ENCODE data around the gene P3H1.

P3H1 gene

DNA sequence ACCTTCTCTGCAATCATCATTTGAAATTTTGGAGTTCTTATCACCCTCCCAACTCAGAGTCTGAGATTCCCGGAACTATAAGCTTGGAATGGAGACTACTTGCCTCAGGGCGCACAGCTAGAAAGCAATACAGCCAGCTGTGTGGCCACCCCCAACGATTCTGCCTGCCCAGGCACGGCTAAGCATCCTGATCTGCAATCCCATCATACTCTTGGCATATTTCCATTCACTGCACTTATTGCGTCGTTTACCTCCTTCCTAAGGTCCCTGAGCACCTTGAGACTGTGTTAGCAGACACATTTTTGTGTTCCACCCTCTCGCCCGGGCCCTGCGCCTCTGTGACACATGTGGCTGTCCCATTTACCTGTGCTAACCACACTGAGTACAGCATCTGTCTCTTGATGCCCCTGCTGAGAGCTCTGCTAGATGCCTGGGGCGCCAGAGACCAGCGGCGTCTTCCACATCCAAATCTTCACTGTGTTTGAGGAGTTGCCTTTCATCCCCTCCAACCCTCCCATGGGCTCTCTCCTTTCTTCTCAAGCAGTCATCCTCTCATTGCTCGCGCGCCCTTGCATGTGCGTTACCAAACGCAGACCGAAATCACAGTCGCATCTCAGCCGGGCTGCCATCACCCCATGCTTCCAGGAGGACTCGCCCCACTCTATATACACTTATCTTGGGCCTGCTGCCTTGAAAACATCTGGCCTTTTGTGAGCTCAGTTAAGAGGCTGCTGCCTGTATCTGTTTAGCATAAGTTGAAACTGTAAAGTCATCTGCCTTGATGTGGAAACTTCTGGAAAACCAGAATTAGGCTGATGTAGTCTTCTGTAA, 23.3 kb downstream of the P3H1 start:
- DNase-seq, result peak; percentile 76

DNA sequence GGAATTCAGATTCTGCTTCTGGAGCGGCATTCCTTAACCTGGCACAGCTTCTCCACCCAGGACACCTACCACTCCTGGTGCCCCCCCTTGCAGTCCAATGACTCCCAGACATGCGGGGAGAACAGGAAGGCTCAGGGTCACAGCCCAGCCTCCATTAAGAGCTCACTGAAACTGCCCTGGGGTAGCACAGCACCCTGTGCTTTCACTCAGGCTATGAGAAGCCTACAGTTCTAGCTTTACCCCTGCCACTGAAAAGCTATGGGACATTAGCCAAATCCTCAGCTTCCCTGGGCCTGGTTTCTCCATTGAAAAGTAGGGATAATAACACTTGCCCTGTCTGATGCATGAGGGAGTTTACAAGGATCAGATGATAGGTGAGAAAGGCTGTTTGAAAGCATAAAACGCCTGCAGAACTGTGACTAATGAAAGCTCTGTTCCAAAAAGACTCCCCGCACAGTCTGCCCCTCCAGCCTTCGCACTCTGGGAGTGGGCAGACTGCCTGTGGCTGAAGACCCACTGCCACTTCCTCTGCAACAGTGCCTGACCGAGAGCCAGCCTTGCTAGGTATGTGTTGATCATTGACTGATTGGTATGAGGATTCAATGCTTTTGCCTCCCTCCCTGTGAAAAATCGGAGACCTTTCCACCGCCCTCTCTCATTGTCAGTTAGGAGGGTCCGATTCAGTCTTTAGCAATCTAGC, 24.1 kb downstream of the P3H1 start:
- peak; percentile 40 for DNase-seq

DNA sequence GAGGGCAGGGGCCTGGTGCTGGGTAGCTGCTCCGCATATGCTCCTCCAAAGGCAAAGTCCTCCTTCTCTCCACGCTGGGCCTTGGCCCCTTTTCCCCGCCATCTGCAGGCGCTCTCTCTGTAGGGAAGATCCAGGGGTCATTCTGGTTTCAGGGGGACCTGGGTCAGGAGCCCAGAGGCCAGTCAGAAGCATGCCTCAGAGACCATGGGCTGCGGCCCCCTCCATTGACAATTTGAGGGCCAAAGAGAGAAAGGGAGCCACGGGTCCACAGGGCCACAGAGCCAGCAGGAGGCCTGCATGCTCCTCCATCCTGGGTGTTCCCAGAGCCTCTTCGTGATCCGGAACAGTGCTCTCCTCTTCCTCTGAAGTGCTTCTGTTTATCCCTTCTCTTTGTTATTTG, 24.7 kb downstream of the P3H1 start:
- no peak for DNase-seq

DNA sequence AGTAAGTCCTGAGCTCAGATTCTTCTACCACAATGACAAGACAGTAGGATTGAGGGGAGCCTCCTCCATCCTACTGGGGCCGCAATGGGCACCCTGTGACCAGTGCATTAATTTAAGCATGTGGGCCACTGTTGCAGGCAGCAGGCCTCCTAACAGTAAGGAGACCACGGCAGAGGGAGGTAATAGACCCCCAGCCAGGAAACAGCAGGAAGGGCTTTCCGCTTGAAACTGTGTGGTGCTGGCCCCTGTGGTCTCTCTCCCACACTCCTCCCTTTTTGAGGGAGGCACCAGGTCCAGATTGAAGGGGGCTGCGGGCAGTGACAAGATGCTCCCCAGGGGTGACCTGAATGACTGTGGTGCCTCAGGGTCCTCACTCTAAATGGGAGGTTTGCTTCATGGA, 25.1 kb downstream of the P3H1 start:
- DNase-seq, result no peak

DNA sequence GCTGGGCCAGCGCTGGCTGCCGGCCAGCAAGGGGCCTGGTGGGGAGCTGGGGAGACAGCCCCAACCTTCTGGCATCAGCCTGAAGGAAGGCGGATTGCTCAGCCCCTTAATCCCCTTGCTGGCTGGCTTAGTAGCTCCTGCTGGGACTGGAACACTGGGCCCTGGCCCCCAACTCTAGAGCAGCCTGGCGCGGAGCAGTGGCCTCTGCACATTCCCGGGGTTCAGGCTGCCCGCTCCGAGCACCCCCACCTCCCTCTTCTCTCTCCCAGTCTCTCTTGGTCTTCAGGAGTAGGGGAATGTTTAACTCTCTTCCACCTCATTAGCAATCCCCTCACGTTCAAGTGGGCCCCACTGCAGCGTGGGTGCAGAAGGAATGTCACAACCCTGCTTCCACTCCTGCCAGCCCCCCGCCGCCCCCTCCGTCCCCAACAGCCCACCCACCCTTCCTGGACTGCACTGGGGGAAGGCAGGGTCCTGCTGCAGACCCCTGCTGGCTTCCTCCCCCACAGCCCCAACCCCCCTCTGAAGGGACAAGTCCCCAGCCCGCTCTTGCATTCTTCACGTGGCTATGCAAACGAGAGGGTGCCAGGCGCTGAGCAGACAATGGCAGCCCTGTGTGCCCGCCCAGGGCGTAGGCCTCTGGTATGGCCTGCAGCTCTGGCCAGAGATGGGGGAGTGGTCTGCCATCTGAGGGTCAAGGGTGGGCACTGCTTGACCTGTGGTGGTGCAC, 25.8 kb downstream of the P3H1 start:
- no peak for DNase-seq

DNA sequence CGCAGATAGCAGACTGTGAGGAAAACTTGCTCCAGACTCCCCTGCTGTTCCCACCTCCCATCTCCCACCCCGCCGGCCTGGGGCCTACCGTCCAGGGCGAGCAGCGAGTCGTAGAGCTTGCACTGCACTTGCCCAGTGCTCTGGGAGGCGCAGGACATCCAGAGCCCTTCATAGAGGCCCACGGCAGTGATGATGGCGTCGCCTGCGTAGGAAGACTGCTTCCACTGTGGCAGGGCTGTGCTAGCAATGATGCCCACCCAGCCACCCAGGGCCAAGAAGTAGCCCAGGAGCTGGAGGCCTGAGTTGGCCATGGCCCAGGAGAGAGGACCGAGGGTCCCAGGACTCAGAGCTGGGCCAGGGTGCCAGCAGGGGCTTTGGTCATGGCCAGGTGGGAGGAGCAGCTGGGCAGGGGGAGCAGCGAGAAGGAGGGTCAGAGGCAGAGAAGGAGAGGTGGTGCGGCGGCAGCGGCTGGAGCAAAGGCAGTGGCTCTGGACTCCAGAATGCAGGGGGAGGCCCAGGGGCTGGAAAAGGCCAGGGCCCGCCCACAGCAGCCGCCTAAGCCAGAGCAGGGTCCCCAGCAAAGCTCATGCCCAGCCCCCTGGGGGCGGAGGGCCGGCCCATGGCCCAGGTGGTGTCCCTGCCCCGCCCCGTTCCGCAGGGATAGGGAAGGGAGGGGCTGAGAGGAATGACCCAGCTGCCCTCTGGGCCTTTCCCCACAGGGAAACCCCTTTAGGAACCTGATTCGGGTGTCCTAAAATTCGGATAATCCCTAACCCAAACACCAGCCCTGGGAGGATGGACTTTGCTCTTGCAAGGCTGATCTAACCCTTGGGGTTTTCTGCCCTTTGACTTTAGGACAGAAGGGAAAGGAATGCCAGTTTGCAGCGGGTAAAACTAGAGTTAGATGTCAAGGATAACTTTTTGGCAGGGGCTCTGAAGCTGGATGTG, 26.8 kb downstream of the P3H1 start, which contains the start of gene CLDN19:
Gene CLDN19 (minus strand): TSS at position 484 of the 948 bp plus-strand sequence. CDS start 173 bp downstream, at position 311.
- no peak for DNase-seq

DNA sequence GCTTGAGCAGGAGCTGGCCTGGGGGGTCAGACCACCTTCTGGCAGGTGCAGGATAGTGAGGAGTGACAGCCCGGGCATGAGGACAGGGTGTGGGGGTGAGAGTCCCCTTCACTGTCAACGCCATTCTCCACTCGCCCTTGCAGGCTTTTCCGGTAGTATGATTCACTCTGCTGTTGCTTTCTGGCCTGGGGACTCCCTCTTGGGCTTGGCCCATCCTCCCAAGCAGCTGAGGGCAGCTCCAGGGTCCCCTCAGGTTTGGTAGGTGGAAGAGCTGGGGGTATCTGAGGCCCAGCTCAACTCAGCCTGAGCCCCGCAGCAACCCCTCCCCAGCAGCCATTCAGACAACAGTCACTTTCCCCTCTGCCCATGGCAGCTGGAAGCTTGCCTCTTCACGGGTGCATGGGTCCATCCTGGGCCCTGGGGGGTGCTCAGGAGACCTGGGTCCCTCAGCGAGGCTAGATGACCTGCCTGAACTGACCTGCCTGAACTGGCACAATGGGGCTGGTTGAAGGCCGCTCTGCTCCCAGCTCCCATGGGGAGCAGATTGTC, 28.1 kb downstream of the P3H1 start:
- DNase-seq, result no peak

DNA sequence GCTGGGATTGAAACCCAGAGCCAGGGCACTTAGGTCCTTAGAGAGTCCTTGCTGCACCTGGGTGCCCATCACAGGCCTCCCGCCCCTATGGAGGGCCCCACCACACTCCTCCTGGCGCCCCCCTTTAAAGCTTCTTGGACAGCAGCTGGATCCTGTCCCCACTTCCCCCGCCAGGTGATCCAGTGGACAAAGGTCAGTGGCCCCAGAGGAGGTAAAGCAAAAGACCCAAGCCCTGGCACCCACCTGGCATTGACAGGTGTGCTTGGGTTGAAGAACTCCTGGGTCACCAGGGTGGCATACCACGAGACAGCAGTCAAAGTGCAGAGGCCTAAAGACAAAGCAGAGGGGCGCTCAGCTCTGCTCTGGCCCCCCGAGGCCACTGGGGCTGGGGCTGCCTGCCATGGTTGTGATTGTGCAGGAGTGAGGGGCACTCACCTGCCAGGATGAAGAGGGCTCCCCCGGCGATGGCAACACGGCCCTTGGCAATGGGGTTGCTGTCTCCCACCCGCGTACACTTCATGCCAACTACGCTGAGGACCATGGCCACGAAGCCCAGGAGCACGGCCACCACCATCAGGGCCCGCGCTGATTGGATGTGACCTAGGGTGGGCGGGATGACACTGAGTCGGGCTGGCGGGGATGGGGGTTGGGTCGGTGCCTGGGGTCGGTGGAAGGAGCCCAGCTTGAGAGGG, 28.7 kb downstream of the P3H1 start:
- DNase-seq, result no peak

DNA sequence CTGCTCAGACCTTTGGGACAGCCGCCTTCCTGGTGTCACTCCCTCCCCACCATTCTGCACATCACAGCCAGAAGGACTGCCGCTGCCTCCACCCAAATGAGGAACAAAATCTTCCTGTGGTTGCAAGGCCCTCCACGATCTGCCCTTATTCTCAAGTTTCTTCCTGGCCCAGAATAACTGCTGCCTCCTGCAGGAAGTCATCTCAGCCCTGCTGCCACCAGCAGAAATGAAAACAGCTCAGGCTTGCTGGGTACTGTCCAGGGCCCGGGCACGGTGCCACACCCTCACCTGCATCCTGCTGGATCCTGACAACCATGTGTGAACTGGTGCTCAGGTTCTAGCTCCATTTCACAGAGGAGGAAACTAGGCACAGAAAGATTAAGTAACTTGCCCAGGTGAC, 29.6 kb downstream of the P3H1 start:
- peak; percentile 30 for DNase-seq

DNA sequence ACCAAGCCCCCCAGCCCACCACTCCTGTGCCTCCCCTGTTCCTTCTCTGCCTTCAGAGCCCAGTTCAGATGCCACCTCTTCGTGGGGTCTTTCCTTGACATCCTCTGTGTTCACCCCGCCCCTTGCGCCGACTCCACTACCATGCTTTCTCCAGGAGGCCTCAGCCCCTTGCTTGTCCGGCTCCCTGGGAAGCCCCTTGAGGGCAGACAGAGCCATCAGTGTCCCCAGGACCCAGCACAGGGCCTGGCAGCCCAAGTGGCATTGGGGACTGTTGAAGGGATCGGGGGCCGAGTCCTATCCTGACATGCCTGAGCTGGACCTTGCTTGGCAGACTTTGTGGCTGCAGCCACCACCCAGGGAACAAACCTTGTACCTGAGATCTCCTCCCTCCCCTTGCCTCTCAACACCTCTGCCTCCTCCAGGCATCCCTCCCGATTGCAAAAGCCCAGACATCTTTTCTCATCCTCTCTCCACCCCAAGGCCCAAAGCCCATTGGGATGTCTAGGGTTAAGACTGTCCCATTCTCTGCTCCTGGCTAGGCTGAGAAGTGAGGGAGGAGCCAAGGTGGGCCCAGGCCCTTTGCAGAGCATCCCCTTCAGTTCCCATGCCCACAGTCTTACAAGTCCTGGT, 30.1 kb downstream of the P3H1 start:
- DNase-seq, result no peak

DNA sequence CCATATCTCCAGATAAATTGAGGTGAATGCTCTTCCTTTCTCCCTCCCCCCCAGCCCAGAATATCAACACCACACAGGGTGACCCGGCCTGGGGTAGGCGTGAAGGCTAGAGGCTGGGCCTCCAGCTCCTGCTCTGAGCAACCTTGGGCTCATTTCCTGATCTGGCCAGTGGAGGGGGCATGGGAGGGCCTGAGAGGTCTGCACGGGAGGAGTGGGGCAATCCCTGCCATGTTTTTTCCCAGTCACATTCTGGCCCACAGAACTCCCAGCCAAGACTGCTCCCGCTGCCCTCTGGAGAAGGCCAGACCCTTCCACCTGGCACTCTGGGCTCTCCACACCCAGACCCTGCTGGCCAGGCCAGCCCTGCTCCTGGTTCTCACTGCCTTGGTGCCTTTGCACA, 30.7 kb downstream of the P3H1 start:
- DNase-seq, result peak; percentile 23

DNA sequence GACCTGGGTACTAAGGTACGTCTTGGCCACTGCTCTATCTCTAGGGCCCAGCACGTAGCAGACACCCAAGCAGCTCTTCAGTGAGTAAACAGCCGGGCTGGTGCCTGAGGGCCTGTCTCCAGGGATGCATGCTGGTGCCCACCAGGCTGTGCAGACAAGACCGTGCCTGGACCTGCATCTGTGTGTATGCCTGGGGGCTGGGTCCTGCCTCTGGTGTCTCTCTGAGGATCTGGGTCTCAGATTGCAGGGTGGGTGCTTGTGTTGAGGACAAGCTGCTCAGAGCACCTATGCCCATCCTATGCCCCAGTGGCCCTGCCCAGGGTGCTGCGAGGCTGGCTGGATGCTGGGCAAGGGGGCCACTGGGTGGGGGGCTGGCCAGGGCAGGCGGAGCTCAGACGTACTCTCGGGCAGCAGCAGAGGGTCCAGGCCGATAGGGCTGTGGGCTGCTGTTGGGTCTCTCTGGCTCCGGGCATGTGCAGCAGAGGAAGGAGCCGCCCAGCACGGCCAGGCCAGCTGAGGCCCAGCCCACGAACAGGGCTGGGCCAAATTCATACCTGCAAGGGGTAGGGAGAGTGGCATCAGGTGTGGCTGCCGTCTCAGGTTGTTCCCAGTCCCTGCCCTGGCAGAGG, 31.2 kb downstream of the P3H1 start:
- peak; percentile 69 for DNase-seq

DNA sequence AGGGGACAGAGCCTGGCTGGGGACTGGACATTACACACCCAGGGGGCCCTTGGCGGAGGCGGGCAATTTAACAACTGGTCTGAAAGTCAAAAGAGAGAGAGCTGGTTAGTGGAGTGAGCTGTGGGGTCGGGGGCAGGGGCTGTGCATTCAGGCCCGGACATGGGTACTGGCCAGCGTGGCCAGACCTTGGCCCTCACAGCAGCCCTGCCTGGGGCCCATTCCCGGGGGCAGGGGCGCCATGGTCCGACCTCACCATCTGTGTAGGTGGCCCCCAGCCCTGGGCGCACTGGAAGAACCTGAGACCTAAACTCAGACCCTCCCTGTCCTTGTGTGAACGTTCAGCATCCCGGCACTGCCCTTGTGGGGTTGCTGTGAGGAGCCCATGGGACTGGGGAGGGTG, 31.8 kb downstream of the P3H1 start:
- no peak for DNase-seq

DNA sequence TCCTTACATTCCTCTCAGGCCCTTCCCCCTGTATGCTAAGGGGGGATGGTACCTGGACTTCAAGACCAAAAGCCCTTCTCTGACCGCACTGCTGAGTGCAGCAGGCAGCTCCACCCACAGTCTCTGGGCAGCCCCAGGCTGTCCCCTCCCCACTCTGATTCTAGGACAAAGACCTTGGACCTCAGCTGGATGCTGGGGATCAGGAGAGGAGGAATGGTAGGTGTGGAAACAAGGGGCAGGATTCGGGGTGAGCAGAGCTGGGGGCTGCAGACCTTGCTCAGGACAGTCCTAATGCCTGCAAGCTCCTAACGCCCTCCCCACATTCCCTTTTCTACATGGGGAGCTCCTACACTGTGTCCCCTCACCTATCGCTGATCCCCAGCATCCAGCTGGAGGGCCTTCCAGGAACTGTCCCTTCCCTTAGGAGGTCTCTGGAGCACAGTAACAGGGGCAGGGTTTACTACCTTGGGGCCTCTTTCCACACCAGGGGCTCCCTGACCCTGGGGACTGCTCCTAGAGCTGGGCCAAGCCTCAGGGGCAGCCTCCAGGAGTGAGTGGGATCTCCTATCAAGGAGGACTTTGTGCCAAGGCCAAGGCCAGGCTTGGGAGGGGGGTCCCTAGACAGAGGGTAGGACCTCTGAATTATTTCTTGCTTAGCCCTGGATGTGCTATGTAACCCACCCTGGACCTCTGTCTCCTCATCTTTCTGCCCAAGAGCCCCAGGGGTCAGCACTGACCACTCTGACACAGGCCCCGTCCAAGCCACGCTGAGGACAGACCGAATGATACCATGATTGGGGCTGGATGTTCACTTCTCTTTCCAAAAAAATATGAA, 32.4 kb downstream of the P3H1 start:
- no peak for DNase-seq

DNA sequence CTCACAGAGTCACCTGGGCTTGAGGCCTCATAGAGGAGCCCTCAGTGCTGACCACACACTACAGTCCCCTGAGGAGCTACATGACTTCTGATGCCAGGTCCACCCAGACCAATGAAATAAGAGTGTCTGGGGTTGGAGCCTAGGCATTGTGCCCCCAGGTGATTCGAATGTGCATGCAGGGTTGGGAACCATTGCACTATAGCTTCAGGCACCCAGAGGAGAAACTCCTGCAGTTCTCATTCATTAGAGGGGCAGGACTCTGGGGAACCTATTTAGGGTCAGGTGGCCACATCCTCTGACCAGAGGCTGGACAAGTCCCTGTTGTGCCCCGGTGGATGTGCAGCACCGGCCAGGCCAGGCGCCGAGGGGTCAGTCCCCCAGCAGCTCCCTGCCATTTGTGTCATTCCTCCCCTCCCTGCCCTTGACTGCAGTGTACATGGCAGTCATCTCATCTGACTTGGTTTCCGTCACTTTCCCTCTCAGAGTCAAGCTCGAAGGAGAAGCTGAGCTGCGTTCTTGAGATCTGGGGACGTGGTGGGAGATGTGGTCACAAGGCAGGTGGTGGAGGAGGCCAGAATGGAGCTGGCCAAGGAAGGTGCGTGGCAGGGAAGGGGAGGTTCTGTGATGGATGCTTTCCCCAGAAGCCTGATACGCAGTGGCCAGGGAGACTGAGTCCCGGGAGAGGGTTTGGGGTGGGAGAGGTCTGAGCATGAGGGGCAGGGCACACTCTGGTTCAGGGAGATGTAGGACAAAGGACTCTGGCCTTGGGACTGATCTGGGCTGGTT, 33.2 kb downstream of the P3H1 start:
- no peak for DNase-seq

DNA sequence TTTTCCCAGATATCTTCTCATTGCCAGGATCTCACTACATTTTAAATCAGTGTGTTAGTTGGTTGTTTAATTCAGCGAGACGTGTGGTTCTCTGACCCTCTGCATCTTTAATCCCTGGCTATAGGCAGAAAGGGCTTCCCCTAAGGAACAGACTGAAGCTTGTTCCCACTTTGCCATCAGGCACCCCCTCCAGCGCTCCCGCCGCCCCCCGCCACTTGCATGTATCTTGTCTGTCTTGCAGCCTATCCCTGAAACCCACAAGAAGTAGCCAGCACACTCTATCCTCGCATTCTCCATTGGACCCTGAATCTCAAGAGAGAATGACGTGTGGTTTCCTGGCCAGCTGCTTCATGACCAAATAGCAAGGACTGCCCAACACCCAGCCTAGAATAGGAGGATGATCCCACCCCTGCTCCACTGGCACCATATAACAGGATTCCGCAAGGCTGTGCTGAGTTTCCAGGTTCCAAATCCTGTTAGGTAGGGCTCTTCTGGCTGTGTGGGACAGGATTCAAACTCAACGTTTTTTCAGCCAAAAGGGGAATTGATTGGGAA, 34.6 kb downstream of the P3H1 start:
- DNase-seq, result no peak

DNA sequence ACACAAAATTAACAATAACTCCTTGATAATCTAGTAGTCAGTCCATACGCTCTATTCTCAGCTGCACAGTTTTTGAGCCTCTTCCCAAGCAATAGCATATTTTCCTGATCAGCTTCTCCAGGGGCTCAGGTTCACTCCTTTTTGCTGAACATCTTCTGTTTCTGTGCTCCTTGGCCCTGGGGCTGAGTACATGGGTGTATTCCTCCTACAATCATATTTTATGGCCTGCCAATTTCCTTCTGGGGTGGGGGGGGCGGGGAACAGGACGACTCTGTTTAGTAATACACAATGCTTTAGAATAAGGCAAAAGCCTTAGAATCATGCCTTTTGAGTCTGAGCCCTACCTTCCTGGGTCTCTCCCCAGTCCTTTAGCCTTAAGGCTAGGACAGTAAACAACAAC, 35.2 kb downstream of the P3H1 start:
- peak; percentile 4 for DNase-seq

DNA sequence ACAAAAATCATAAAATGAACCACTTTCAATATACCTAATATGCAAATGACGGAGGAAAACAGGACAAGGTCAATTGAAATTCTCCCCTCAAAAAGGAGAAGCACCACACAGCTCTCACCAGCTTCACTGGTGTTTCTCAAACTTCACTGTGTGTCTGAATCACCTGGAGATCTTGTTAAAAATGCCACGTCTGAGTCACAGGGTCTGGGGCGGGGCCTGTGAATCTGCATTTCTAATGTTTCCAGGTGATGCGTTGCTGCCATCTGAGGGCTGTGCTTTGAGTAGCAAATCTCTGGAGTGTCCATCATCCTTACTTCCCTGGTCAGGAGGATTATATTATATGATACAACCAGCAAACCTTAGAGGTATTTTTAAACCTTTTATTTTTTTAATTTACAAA, 35.8 kb downstream of the P3H1 start:
- peak; percentile 61 for DNase-seq
